Measurements from ENCODE around the gene AGAP1. TPM values are rescaled to one million over a fixed set of nuclear protein-coding genes. Genes with fewer than 3 reads are reported as not detected.

Gene AGAP1
- total RNA-seq, 4 donors from 2014 or later: 5.3 to 30.6 (median 19.2) TPM

DNA sequence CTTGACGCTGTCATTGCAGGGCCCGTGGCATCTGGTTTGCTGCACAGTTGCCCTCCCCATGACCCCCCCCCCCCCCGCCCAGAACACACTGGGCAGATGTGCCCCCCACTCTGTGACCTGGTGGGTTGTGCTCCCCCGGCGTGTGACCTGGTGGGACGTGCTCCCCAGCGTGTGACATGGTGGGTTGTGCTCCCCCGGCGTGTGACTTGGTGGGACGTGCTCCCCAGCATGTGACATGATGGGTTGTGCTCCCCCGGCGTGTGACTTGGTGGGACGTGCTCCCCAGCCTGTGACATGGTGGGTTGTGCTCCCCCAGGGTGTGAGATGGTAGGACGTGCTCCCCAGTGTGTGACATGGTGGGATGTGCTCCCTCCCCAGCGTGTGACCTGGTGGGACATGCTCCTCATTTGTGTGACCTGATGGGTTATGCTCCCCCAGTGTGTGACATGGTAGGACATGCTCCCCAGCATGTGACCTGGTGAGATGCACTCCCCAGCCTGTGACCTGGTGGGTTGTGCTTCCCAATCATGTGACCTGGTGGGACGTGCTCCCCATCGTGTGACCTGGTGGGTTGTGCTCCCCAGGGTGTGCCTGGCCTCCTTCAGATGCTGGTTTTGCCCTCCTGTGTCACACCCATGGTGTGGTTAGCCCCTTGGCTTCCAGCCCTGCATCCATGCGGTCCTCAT, 213.7 kb downstream of the AGAP1 start:
- H3K27ac ChIP-seq: no peak overlapping the region
- no peak for DNase-seq
- no peaks in the 10 kb centered on the region for H3K4me1 ChIP-seq
- no peaks in the 10 kb centered on the region for H3K9me3 ChIP-seq
- H3K4me3 ChIP-seq: no peak overlapping the region
- no peaks in the 10 kb centered on the region for H3K27me3 ChIP-seq
- intact Hi-C loops (cut with DNase I; ENCODE audit: low total_unique reads): no loop called here
- no peak for TF ChIP-seq POLR2A (IDR thresholded peaks at IDR 0.05)
- TF ChIP-seq, protein P1, sequence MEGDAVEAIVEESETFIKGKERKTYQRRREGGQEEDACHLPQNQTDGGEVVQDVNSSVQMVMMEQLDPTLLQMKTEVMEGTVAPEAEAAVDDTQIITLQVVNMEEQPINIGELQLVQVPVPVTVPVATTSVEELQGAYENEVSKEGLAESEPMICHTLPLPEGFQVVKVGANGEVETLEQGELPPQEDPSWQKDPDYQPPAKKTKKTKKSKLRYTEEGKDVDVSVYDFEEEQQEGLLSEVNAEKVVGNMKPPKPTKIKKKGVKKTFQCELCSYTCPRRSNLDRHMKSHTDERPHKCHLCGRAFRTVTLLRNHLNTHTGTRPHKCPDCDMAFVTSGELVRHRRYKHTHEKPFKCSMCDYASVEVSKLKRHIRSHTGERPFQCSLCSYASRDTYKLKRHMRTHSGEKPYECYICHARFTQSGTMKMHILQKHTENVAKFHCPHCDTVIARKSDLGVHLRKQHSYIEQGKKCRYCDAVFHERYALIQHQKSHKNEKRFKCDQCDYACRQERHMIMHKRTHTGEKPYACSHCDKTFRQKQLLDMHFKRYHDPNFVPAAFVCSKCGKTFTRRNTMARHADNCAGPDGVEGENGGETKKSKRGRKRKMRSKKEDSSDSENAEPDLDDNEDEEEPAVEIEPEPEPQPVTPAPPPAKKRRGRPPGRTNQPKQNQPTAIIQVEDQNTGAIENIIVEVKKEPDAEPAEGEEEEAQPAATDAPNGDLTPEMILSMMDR (IDR thresholded peaks at IDR 0.05): no peak
- H3K36me3 ChIP-seq: no peaks in the 10 kb centered on the region

DNA sequence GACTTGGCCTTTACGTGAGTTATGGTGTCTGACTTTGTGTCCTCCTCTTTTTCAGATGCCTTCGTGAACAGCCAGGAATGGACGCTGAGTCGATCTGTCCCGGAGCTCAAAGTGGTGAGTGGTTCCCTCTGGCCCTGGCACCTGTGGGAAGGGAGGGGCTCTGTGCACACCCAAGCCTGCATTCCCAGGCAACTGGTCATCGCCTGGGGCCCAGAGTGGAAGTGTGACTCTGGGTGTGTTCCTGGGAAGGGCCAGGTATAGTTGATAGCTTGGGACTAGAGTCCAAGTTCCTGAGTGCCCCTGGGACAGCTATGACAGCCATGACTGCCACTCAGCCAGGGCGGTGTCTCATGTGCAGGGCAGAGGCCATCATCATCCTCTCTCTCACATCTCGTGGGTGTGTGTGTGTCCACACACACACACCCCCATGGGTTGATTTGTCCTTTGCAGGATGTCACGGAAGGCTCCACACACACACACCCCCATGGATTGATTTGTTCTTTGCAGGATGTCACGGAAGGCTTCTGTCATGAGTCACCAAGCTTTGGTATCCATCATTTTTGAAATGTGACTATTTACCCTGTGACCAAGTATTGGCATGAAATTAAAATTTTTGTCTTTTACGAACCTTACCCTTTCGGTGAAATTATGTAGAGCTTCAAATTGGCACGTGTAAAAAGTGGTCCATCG, 215.4 kb downstream of the AGAP1 start:
- TF ChIP-seq, protein P1 (IDR thresholded peaks at IDR 0.05): no peak
- TF ChIP-seq POLR2A (IDR thresholded peaks at IDR 0.05): no peak
- Histone ChIP-seq H3K9me3 (no peaks in the 10 kb centered on the region), H3K27me3 (no peaks in the 10 kb centered on the region), H3K27ac (no peak overlapping the region), H3K4me1 (no peaks in the 10 kb centered on the region), H3K36me3 (no peaks in the 10 kb centered on the region), H3K4me3 (no peak overlapping the region)
- DNase-seq: no peak
- intact Hi-C loops (cut with DNase I; ENCODE audit: low total_unique reads): no loop called here

DNA sequence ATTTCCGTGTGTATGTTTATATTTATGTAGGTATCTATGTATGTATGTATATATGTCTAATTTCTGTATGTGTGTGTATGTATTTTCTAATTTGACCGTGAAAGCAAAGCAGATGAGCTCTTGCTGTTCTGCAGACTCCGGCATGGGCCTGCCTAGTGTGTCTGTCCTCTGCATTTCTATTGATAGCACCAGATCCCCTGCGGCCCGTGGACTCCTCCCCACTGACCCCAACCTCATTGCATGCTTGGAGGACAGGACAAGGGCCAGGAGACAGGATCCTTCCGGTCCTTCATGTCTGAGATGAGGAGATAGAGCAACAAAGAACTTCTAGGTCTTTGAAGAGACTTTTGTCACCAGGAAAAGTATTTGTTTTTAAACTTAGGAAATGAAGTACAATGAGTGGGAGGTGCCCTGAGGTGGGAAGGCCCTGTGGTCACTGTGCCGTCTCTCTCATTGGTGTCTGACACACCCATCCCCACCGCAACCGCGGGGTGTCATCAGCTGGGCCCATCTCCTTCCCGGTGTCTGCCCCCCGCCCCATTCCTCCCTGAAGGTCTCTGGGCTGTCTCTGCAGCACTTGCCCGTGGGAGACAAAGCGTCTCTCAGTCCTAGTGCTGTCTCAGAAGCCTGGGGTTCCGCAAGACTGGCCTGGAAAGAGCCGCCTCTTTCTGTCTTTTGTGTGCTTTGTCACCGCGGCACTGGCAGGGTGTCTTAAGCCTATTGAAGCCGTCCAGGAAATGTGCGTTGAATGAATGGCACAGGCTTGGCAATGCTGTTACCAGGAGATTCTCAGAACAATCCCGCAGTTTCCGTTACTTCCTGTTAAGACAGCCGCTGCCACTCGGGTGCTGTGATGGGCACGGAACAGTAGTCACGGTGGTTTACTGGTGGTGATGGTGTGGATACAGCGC, 216.4 kb downstream of the AGAP1 start:
- no peaks in the 10 kb centered on the region for H3K4me1 ChIP-seq
- intact Hi-C loops (cut with DNase I; ENCODE audit: low total_unique reads): no loop called here
- TF ChIP-seq, protein P1 (IDR thresholded peaks at IDR 0.05): no peak
- no peak for TF ChIP-seq POLR2A (IDR thresholded peaks at IDR 0.05)
- no peaks in the 10 kb centered on the region for H3K27me3 ChIP-seq
- H3K9me3 ChIP-seq: no peaks in the 10 kb centered on the region
- H3K27ac ChIP-seq: no peak overlapping the region
- H3K36me3 ChIP-seq: no peaks in the 10 kb centered on the region
- H3K4me3 ChIP-seq: no peak overlapping the region
- DNase-seq: no peak

DNA sequence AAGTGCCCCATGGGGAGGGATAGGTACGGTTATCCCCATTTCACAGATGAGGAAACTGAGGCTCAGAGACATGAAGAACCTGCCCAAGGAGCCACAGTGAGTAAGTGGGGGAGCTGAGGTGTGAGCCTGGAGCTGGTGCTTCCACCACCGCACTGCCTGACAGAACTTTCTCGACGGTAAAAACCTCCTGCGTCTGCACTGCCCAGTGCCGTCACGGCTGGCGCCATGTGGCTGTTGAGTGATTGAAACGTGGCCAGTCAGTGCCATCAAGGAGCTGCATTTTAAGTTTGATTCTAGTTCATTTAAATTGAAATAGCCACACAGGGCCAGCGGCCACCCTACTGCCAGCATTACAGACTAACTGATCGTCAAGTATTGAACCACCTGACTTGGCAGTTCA, 217.1 kb downstream of the AGAP1 start:
- H3K9me3 ChIP-seq: no peaks in the 10 kb centered on the region
- no peak for DNase-seq
- H3K36me3 ChIP-seq: no peaks in the 10 kb centered on the region
- H3K4me1 ChIP-seq: no peaks in the 10 kb centered on the region
- no peak overlapping the region for H3K27ac ChIP-seq
- intact Hi-C loops (cut with DNase I; ENCODE audit: low total_unique reads): no loop called here
- TF ChIP-seq POLR2A (IDR thresholded peaks at IDR 0.05): no peak
- TF ChIP-seq, protein P1 (IDR thresholded peaks at IDR 0.05): no peak
- H3K27me3 ChIP-seq: no peaks in the 10 kb centered on the region
- H3K4me3 ChIP-seq: no peak overlapping the region

All from uterus (tissue), 4 donors.